BE2C (cell line): ENCODE results near the gene ZFPM1.

Experiments
- DNase-seq: peaks from one replicate; pipeline ENCODE4 v3.0.0-alpha.2; 2020
- H3K27me3 ChIP-seq: fragments of 250-450 bp; sonication (Bioruptor Pico); 2 replicates; pipeline ENCODE4 v1.5.1; 2020; ENCODE audit warnings: mild to moderate bottlenecking
- H3K36me3 ChIP-seq: fragments of 250-450 bp; sonication (Bioruptor Pico); 2 replicates; pipeline ENCODE4 v1.5.1; 2020; ENCODE audit warnings: mild to moderate bottlenecking
- H3K4me1 ChIP-seq: fragments of 250-450 bp; sonication (Bioruptor Pico); 2 replicates; pipeline ENCODE4 v1.5.1; 2020
- H3K4me3 ChIP-seq: 2 replicates; pipeline ENCODE4 v1.5.1; 2011; ENCODE audit warnings: low read depth, low read length
- H3K9me3 ChIP-seq: fragments of 250-450 bp; sonication (Bioruptor Pico); 2 replicates; pipeline ENCODE4 v1.5.1; 2020
- TF ChIP-seq, protein P1 (sequence below): IDR thresholded peaks from 2 replicates; pipeline ENCODE4 v1.5.1; 2012; ENCODE audit warnings: mild to moderate bottlenecking, low read depth, low read length

ZFPM1 gene

DNA sequence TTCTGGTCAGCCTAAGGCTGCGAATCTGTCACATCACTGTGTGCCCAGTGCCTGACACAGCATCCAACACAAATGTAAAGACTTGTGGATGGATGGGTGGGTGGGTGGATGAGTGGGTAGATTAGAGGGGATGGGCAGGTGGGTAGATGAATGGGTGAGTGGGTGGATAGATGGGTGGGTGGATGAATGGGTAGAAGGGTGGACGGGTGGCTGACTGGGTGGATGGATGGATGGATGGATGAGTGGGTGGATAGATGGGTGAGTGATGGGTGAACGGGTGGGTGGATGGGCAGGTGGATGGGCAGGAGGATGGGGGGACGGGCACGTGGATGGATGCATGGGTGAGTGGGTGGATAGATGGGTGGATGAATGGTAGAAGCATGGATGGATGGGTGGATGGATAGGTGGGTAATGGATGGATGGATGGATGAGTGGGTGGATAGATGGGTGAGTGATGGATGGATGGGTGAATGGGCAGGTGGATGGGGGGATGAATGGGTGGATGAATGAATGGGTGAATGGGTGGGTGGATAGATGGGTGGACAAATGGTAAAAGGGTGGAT lies 31.1 kb upstream of the ZFPM1 start:
- Histone ChIP-seq H3K27me3 (no peaks in the 10 kb centered on the region), H3K4me1 (no peaks in the 10 kb centered on the region), H3K4me3 (no peak overlapping the region), H3K9me3 (no peaks in the 10 kb centered on the region), H3K36me3 (no peaks in the 10 kb centered on the region)
- DNase-seq, result no peak
- TF ChIP-seq, protein P1, sequence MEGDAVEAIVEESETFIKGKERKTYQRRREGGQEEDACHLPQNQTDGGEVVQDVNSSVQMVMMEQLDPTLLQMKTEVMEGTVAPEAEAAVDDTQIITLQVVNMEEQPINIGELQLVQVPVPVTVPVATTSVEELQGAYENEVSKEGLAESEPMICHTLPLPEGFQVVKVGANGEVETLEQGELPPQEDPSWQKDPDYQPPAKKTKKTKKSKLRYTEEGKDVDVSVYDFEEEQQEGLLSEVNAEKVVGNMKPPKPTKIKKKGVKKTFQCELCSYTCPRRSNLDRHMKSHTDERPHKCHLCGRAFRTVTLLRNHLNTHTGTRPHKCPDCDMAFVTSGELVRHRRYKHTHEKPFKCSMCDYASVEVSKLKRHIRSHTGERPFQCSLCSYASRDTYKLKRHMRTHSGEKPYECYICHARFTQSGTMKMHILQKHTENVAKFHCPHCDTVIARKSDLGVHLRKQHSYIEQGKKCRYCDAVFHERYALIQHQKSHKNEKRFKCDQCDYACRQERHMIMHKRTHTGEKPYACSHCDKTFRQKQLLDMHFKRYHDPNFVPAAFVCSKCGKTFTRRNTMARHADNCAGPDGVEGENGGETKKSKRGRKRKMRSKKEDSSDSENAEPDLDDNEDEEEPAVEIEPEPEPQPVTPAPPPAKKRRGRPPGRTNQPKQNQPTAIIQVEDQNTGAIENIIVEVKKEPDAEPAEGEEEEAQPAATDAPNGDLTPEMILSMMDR, result no peak

DNA sequence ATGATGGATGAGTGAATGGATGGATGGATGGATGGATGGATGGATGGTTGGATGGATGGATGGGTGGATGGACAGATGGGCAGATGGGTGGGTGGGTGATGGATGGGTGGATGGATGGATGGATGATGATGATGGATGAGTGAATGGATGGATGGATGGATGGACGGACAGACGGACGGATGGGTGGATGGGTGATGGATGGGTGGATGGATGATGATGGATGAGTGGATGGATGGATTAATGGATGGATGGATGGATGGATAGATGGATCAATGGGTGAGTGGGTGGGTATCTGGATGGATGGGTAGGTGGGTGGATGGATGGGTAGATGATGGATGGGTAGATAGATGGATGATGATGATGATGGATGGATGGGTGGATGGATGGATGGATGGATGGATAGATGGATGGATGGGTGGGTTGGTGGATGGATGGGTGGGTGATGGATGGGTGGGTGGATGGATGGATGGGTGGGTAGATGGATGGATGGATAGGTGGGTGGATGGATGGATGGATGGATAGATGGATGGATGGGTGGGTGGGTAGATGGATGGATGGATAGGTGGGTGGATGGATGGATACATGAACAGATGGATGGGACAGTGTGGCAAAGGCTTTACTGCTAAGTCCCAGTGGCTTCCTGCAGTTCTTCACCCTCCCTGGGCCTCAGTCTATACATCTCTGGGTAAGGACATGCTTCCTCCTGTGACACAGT lies 30.2 kb upstream of the ZFPM1 start:
- TF ChIP-seq, protein P1, result no peak
- H3K4me1 ChIP-seq, result no peaks in the 10 kb centered on the region
- no peaks in the 10 kb centered on the region for H3K9me3 ChIP-seq
- DNase-seq, result no peak
- no peaks in the 10 kb centered on the region for H3K27me3 ChIP-seq
- no peak overlapping the region for H3K4me3 ChIP-seq
- H3K36me3 ChIP-seq, result no peaks in the 10 kb centered on the region

DNA sequence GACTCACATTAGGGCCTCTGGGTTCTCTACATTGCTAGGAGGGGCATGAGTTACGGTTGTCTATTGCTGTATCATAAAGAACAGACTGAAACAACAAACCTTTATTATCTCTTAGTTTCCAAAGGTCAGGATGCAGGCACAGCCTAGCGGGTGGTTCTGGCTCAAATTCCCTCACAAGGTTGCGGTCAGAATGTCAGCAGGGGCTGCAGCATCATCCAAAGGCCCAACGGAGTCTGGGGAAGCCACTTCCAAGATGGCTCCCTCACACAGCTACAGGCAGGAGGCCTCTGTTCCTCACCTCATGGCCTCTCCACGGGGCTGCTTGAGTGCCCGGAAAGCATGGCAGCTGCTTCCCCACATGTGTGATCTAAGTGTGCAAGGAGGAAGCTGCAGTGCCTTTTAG lies 29.6 kb upstream of the ZFPM1 start:
- TF ChIP-seq, protein P1, result no peak
- Histone ChIP-seq H3K9me3 (no peaks in the 10 kb centered on the region), H3K27me3 (no peaks in the 10 kb centered on the region), H3K36me3 (no peaks in the 10 kb centered on the region), H3K4me3 (no peak overlapping the region), H3K4me1 (no peaks in the 10 kb centered on the region)
- DNase-seq, result no peak

GRCh38 chr16:88424587-88425235 lies 28.4 kb upstream of the ZFPM1 start:
- H3K36me3 ChIP-seq, result no peaks in the 10 kb centered on the region
- no peak overlapping the region for H3K4me3 ChIP-seq
- no peak for DNase-seq
- no peaks in the 10 kb centered on the region for H3K27me3 ChIP-seq
- no peaks in the 10 kb centered on the region for H3K4me1 ChIP-seq
- H3K9me3 ChIP-seq, result no peaks in the 10 kb centered on the region
- TF ChIP-seq, protein P1, result no peak

DNA sequence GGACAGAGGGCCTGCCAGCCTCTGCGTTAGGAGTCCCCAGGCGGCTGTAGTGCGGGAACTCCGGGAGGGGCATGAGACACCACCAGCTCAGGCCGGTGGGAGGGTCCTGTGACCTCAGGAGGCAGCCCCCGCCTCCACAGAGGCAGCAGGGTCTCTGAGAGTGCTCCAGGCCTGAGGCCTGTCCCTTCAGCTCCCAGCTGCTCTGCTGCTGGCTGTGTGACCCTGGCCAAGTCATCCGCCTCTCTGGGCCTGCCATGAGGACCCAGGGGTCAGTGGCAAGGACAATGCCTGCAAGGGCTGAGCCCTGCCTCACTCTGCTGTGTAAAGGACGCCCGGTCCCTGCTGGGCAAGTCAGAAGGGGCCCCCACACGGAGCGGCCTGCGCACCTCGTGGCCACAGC lies 27.1 kb upstream of the ZFPM1 start:
- H3K4me3 ChIP-seq, result no peak overlapping the region
- TF ChIP-seq, protein P1, result no peak
- H3K27me3 ChIP-seq, result no peaks in the 10 kb centered on the region
- no peaks in the 10 kb centered on the region for H3K9me3 ChIP-seq
- H3K4me1 ChIP-seq, result no peaks in the 10 kb centered on the region
- no peak for DNase-seq
- H3K36me3 ChIP-seq, result no peaks in the 10 kb centered on the region

- no peaks in the 10 kb centered on the region for H3K27me3 ChIP-seq
These were observed 25.7 kb upstream of the ZFPM1 start for GRCh38 chr16:88427376-88427775.

More at GRCh38 chr16:88427376-88427775, 25.7 kb upstream of the ZFPM1 start:
- TF ChIP-seq, protein P1, result no peak
- DNase-seq, result no peak
- no peak overlapping the region for H3K4me3 ChIP-seq
- no peaks in the 10 kb centered on the region for H3K4me1 ChIP-seq
- no peaks in the 10 kb centered on the region for H3K36me3 ChIP-seq
- H3K9me3 ChIP-seq, result no peaks in the 10 kb centered on the region
